Kidney epithelial cell (primary cell): ENCODE data around the gene MXRA7. TPM values are rescaled to one million over a fixed set of nuclear protein-coding genes. Genes with fewer than 3 reads are reported as not detected.
"Not testable (repeated sequence)": the region's sequence is repeated elsewhere in the genome, so short reads cannot be mapped to it uniquely, and the experiment has no call there.

Source experiments
- DNase-seq: peaks from one replicate; pipeline ENCODE4 v3.0.0-alpha.2; 2010; ENCODE audit warnings: low read depth
- H3K27me3 ChIP-seq: 2 replicates; pipeline ENCODE4 v1.6.0; 2011; ENCODE audit warnings: low read length; ENCODE audit not compliant: control insufficient read depth, insufficient read depth
- H3K36me3 ChIP-seq: 2 replicates; pipeline ENCODE4 v1.5.1; 2011; ENCODE audit warnings: low read length; ENCODE audit not compliant: control insufficient read depth, insufficient read depth
- H3K4me3 ChIP-seq: 2 replicates; pipeline ENCODE4 v1.5.1; 2011; ENCODE audit warnings: low read depth, mild to moderate bottlenecking, control low read depth, low read length
- CTCF ChIP-seq: IDR thresholded peaks from 2 replicates; pipeline ENCODE4 v1.5.1; 2011; ENCODE audit warnings: mild to moderate bottlenecking, moderate library complexity, low read length, control low read depth, inconsistent platforms; ENCODE audit not compliant: insufficient read depth, poor library complexity, severe bottlenecking
- total RNA-seq: library from RNA; depleted of rRNA; stranded (reverse); fragments of >200 nt; gene quantifications from 2 replicates; pipeline ENCODE4 v1.2.3, GENCODE V29; 2015

The MXRA7 gene
- total RNA-seq, 1 donor from 2014 or later = 110 TPM

GRCh38 chr17:76638263-76638662 is 72.5 kb downstream of the MXRA7 start:
- Histone ChIP-seq H3K36me3 (no peaks in the 10 kb centered on the region), H3K27me3 (no peaks in the 10 kb centered on the region), H3K4me3 (no peak overlapping the region)
- no peak for DNase-seq
- TF ChIP-seq CTCF = no peak

- H3K4me3 ChIP-seq, H3K27me3 ChIP-seq, H3K36me3 ChIP-seq, DNase-seq: not testable (repeated sequence)
Observed at GRCh38 chr17:76636486-76637206, 74.1 kb downstream of the MXRA7 start.

- H3K4me3 ChIP-seq = no peak overlapping the region
- no peak for TF ChIP-seq CTCF
- no peaks in the 10 kb centered on the region for H3K36me3 ChIP-seq
- H3K27me3 ChIP-seq = no peaks in the 10 kb centered on the region
- no peak for DNase-seq
Observed at GRCh38 chr17:76635659-76636360, 75.0 kb downstream of the MXRA7 start.

- TF ChIP-seq CTCF = no peak
- Histone ChIP-seq H3K36me3 (no peaks in the 10 kb centered on the region), H3K4me3 (no peak overlapping the region), H3K27me3 (no peaks in the 10 kb centered on the region)
- no peak for DNase-seq
Observed at GRCh38 chr17:76635039-76635438, 75.7 kb downstream of the MXRA7 start.

GRCh38 chr17:76633628-76634328 is 77.0 kb downstream of the MXRA7 start:
- no peak overlapping the region for H3K4me3 ChIP-seq
- no peak for DNase-seq
- no peak for TF ChIP-seq CTCF
- H3K27me3 ChIP-seq = no peaks in the 10 kb centered on the region
- H3K36me3 ChIP-seq = no peaks in the 10 kb centered on the region

GRCh38 chr17:76631821-76632565 is 78.8 kb downstream of the MXRA7 start:
- DNase-seq = no peak
- Histone ChIP-seq H3K4me3 (no peak overlapping the region), H3K36me3 (no peaks in the 10 kb centered on the region)

More at GRCh38 chr17:76631821-76632565, 78.8 kb downstream of the MXRA7 start:
- no peak for TF ChIP-seq CTCF
- H3K27me3 ChIP-seq = no peaks in the 10 kb centered on the region
